GM18861 (cell line): ENCODE results near the gene PLEKHA1.
A peak's percentile ranks its signal among the peaks of the same experiment; 100 is the strongest.

Experiments
- ATAC-seq: cut with Tn5 transposase; IDR thresholded peaks from one replicate; pipeline ENCODE4 v1.9.1; 2021; ENCODE audit not compliant: unreplicated experiment

The PLEKHA1 gene

GRCh38 chr10:122346326-122346950 is 28.1 kb upstream of the PLEKHA1 start:
- no peak for ATAC-seq

- ATAC-seq = no peak
Measured at GRCh38 chr10:122347170-122347841, 27.2 kb upstream of the PLEKHA1 start.

GRCh38 chr10:122348512-122348911 is 26.0 kb upstream of the PLEKHA1 start:
- ATAC-seq = no peak

- ATAC-seq = no peak
Measured at GRCh38 chr10:122348935-122349361, 25.6 kb upstream of the PLEKHA1 start.

GRCh38 chr10:122349758-122350369 is 24.6 kb upstream of the PLEKHA1 start:
- no peak for ATAC-seq

- ATAC-seq = no peak
Measured at GRCh38 chr10:122350893-122351292, 23.6 kb upstream of the PLEKHA1 start.

GRCh38 chr10:122352817-122353525 is 21.5 kb upstream of the PLEKHA1 start:
- no peak for ATAC-seq

GRCh38 chr10:122354383-122354782 is 20.1 kb upstream of the PLEKHA1 start:
- no peak for ATAC-seq

- ATAC-seq = no peak
Measured at GRCh38 chr10:122357685-122358084, 16.8 kb upstream of the PLEKHA1 start.

- ATAC-seq = no peak
Measured at GRCh38 chr10:122359621-122360020, 14.9 kb upstream of the PLEKHA1 start.

- ATAC-seq = no peak
Measured at GRCh38 chr10:122361046-122361445, 13.5 kb upstream of the PLEKHA1 start.

GRCh38 chr10:122362031-122362592 is 12.4 kb upstream of the PLEKHA1 start:
- ATAC-seq = no peak

GRCh38 chr10:122362621-122363020 is 11.9 kb upstream of the PLEKHA1 start:
- ATAC-seq = no peak

GRCh38 chr10:122363311-122363710 is 11.2 kb upstream of the PLEKHA1 start:
- no peak for ATAC-seq

GRCh38 chr10:122363722-122364463 is 10.6 kb upstream of the PLEKHA1 start:
- no peak for ATAC-seq

GRCh38 chr10:122368502-122369254 is 5.8 kb upstream of the PLEKHA1 start:
- ATAC-seq = no peak

- ATAC-seq = no peak
Measured at GRCh38 chr10:122373108-122373507, 1.4 kb upstream of the PLEKHA1 start.

GRCh38 chr10:122373721-122374120 is 787 bp upstream of the PLEKHA1 start:
- ATAC-seq = no peak

GRCh38 chr10:122374859-122375678 is 561 bp downstream of the PLEKHA1 start:
- ATAC-seq = peak; percentile 40
